HG03045 (cell line): ENCODE data around the gene NPB.
A peak's percentile ranks its signal among the peaks of the same experiment; 100 is the strongest.

Experiments
- ATAC-seq: cut with Tn5 transposase; IDR thresholded peaks from one replicate; pipeline ENCODE4 v1.9.1; 2021; ENCODE audit warnings: mild to moderate bottlenecking, moderate library complexity; ENCODE audit not compliant: unreplicated experiment

NPB gene

DNA sequence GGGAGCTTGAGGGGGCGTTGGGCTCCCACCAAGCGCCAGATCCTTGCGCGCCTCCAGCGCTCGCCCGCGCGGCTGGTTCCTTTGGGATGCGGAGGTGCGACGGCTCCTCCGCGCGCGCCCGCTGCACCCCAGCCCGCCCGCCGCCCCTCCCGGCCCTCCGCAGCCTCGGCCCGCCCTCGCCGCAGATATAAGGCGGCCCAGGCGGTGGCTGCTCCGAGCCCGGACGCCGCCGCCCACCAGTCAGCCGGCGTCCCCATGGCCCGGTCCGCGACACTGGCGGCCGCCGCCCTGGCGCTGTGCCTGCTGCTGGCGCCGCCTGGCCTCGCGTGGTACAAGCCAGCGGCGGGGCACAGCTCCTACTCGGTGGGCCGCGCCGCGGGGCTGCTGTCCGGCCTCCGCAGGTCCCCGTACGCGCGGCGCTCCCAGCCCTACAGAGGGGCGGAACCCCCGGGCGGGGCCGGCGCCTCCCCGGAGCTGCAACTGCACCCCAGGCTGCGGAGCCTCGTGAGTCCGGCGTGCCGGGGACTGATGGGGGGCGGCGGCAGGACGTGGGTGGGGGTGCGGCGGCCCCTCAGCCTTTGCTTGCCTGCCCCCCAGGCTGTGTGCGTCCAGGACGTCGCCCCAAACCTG is at the start of gene NPB:
NPB (plus strand) TSS at position 216 of the 630 bp plus-strand sequence; CDS start at position 256, 40 bp downstream.
- no peak for ATAC-seq

DNA sequence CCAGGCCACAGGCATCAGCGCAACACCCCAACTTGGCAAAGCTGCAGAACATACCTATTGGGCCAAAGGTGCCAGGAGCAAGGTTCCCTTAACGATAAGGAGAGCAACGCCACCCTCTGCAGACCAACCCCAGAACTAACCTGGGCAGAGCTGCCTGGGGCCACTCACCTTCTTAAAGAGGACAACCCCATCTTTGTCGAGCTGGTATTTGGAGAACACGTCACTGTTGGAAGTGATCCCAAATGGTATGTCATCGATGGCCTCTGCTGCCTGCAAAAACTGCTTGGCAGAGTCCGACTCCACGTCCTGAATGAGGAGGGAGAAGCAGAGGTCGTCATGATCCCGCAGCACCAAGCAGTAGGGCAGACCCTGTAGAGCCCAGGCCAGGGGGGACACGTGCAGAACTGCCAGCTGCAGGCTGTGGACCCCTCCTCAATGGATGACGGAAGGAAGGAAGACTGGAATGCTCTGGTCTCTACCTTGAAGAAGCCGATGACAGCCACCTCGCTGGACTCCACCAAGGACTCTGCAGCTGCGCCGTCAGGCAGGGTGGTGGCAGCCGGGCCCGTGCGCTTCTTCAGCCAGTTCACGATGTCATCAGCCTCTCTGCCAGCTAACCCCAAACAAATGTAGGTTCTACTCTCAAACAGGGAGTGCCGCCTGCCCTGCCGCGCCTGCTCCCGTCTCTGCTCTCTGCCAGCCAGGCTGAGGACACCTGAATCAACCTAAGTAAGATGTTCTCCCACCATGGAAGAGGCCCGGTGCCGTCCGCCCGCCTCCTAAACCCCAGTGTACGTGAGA is 46.9 kb upstream of the NPB start:
- no peak for ATAC-seq

DNA sequence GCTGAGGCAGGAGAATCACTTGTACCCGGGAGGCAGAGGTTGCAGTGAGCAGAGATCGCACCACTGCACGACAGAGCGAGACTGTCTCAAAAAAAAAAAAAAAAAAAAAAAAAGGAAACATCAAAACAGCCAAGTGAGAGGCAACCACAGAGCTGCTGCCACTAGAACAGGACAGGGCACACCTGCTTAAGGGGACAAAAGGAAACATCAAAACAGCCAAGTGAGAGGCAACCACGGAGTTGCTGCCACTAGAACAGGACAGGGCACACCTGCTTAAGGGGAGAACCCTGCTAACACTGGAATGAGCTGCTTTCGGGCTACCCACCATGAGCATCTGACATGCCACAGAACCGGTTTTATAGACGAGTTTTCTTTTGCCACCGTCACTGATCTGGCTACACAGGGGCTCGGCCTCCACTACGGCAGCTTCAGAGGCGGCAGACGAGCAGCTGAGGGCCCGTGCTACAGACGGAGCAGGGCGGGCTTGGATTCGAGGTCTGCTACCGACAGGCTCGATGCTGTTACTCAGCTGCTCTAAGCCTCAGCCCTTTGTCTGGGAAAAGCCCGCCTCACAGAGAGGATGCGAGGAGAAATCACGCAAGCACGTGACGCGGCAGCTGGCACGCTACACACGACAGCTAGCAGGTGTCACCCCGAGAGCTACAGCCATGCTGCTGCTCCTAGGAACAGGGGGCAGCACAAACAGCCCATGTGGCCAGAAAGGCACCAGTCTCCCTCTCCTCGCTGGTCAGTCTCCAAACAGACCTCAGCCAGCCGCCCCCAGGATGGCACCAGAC is 43.7 kb upstream of the NPB start:
- no peak for ATAC-seq

DNA sequence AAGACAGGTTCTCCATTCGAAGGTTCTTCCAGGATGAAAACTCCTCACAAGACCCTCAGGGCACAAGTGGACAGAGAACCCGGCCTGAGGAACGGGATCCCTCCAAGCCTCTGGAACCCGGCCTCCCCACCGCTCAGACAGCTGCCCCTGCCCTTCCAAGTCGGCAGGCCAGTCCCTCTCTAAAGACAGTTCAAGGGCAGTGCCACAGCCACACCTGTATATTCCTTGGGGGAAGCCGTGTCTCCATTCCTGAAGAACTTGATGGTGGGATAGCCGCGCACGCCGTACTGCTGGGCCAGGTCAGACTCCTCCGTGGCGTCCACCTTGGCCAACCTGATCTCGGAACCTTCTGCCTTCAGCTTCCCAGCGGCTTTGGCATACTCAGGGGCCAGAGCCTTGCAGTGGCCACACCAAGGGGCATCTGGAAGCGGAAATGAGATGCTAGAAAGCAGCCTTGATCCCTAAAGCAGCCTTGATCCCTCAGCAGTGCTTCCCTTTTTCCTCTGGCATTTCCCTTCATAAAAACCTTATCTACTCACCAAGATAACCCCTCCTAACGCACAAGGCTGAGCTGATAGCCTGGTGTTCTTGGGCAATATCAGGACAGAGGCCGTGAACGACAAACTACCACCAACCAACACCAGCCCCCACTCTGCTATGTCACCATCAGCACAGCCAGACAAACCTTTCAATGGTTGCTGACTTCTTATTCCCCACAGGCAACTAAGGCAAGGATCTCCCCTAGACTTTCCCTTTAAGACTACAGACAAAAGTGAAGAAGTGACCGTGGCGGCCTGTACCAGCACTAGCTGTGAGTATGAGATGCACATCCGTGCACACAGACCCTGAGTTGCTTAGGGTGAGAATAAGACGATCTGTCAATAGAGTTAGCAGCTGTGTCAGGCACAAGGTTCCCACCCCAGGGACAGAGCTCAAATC is 42.8 kb upstream of the NPB start:
- no peak for ATAC-seq

DNA sequence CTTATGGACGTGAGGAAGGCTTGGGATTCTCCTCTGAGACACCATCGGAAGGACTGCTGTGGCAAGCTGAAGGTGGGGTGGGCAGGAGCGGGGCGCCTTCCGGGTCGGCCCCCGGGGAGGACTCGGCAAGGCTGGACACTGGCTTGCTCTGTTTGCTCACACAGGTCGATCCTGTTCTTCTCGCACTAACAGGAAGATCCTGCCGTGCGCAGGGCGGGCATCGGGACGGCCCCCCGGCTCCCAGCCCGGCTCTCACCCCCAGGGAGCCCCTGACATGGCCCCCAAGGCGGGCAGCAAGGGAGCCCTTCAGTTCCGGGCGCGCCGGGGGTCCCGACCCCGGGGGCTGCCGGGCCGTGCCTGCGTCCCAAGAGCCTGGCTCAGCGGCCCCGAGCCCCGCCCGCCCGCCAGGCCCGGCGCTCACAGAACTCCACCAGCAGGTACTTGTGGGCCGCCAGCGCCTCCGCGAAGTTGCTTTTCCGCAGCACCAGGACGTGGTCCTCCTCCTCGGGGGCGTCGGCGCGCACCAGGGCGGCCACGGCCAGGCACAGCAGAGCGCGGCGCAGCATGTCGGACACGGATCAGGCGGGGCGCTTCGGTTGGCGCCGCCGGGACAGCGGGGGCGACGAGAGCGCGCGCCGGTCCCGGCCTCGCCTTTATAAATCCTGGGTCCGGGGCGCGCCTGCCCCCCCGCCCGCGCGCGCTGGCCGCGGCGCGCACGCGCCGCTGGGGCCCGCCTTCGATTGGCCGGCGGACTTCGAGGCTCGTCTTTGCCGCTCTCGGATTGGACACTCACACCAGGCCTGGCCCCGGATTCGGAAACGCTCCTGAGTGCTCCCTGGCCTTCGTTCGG is 41.9 kb upstream of the NPB start, which contains the start of gene P4HB:
P4HB (minus strand) TSS at position 630 of the 850 bp plus-strand sequence; CDS start at position 566, 64 bp downstream.
- ATAC-seq: peak; percentile 0

DNA sequence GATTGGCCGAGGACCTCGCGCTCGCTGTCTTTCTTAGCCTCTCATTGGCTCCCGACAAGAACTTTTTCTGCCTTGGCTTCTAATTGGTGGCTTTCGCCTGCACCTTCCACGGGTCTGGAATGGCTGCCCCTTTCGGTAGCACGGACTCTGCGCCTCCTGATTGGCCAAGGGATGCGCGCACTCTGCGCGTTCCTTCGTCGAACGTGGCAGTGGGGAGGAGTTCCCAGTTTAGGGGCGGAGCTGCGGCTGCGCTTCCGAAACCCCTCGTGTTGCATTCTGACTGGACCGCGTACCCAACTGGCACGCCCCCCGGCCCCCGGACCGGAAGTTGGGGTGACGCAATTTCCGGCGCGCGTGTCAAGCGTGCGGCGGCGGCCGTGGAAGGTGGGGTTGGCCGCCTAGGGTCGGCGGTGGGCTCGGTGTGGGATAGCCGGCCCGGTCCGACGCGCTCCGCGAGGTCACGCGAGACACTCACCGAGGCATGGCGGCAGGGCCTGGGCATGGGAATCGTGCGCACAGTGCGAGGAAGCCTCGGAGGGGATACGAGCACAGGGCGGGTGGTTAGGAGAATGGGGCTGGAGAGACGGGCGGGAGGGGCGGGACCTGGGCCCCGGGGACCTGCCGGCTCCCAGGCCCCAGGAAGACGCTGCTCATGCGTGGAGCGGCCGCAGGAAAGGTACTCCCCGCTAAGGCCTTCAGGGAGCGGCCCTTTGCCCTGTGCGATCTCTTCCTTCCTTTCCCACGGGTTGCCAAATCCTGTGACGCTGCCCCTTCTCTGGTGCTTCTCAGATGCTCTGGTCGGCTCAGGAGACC is 41.1 kb upstream of the NPB start:
- peak; percentile 75 for ATAC-seq

DNA sequence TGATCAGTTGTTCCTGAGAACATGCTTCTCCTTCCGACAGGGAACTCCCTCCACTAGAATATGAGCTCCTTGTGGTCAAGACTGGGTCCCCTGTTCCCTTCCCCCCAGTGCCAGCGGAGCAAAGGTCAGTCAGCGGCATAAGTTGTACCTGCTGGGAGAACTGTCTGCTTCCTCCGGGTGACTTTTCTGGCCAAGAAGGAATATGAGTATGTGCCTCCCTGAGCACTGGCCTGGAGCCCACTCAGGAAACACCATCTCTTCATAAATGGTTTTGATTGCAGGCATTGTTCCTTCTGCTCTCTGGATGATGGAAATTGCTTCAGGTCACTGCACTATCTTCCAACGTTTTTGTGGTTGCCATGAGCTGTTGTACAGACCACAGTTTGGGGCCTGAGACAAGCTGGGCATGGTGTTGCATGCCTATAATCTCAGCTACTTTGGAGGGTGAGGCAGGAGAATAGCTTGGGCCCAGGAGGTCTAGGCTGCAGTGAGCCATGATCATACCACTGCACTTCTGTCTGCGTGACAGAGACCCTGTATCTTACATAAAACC is 38.8 kb upstream of the NPB start:
- ATAC-seq: no peak

DNA sequence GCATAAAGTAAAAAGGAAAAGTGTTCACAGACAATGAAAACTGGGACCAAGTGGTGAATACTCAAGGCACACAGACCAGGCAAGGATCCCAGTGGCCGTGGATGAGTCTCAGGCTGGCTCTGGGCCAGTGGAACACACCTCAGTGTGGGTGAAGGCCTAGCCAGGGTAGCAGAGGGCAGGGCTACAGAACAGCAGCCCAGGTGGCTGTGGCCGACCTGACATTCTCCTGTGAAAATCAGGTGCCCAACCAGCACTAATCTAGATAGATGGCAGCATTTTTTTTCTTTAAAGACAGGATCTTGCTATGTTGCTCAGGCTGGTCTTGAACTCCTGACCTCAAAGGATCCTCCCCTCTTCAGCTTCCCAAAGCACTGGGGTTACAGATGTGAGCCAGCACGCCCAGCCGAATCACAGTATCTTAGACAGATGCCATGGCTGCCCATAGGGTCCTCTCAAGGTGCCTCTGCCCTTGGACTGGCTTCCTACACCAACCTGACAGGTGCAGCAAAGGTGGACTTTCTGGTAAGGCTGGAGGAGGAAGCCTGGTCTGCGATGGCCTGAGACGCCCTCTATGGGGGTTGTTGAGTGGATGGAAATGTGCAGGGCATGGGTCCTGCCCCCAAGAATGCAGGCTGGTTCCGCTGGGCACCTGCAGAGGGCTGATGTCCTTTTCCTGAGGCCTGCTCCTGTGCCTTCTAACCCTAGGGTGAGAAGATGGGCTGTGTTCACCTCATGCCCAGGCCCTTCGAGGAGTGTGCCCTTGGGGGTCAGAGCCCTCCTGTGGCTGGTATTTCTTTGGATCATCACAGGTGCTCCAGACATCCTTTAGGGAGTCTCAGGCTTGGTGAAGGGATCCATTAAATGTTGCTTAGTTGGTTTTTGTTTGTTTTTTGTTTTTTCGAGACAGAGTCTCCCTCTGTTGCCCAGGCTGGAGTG is 37.9 kb upstream of the NPB start:
- no peak for ATAC-seq

DNA sequence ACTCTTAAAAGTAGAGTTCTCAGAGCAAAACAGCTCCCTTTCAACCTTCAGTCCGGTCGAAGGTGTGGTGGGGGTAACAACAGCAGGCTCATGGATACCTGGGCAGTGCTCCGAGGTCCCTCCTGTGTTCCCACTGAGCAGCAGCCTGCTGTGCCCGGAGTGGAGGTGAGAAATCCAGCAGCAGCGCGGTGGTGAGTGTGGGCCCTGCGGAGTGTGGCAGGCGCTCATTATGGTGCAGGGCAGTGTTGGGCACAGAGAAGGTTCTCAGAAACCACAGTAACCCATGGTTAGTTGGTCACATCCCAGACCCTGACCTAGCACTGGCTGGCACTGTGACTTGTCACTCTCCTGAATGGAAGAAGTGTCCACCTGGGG is 36.7 kb upstream of the NPB start:
- ATAC-seq: no peak

DNA sequence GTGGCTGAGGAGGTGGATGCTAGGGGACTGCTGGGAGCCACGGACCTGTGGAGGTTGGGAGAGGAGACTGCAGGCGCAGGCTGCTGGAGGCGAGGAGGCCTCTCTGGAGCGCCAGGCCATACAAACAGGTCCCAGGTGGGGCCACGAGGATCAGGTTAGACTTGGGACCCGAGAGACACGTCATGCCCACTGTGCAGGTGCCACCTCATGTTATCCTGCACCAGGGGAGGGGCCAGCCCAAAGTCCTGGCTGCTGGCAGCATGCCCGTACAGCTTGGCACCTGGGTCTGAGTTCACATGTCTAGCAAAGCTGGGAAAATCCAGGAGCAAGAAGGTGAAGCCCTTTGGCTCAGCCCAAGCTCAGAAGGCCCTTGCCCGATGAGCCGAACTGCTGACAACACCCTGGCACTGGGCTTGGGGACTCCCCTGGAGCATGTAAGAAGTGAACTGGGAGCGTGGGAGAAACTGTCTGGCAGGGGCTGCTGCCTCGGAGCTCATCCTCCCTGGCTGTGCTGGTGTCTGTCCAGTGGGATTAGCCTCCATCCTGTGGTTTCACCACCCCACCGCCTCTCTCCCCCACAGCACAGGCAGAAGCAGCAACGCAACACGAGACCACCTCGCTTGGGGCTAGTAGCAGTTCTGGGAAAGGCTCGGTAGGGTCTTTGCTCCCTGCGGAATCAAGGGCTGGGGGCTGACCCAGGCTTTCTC is 36.2 kb upstream of the NPB start:
- ATAC-seq: no peak

DNA sequence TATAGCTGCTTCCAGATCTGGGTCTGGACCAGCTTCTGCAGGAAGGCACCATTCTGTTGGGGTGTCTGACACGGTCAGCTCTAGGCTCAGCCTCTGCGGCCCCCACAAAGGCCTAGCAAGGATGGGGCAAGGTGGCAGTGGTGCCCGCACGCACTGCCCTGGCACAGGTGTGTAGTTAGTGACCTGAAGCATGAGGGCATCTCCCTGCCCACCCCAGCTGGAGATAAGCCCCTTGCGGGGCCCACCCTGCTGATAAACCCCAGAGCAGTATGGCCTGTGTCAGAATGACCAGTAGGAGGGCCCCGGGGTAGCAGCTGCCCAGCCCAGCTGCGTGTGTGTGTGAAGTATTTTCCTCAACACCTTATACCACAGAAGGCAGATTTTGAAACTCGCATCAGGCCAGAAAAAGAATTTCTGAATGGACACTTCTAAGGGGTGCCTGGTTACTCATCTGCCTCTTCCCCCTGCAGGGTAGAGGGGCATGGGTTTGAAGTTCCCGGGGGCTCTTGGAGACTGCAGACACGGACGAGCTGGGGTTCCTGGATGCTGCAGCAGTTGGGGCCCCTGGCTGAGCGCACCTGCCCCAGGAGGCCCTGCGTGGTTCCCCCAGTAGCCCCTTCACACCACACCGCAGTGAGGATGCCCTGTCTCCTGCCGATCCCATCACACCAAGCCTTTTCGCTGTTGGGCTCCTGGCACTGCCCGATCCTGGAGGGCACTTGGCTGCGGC is 35.4 kb upstream of the NPB start:
- ATAC-seq: no peak

DNA sequence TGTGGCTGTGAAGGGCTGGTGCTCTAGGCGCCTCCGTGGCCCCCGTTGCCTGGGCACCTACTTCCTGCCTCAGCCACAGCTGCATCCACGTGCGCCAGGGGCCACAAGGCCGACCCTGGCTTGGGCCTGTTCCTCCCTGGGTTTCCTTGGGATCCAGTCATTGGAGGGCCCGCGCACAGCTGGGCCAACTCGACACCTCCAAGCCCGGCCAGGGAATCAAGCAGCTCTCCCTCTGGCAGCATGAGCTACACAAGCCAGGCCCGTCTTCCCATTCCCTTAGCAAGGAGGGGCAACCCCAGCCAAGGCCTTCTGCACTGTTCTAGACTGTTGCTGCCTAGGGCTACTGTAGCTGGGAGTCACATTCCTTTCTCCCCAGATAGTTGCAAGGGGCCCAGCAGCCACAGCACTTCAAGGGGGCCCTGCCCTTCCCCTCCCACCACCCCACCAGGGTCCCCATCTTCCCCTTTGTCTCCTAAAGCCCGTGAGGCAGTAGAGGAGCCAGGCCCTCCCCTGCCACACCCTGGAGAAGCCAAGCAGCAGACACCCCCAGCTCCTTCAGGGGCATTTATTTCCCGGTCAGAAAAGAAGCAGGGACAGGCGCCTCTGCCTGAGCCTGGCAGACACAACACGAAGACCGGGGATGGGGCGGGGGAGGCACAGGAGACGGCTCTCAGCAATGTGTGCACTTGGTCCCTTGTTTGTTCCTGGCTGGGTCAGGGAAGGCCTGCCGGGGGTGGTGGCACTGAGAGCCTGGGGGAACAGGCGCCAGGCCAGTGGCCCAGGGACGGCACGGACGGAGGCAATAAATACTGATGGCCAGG is 34.7 kb upstream of the NPB start:
- no peak for ATAC-seq

DNA sequence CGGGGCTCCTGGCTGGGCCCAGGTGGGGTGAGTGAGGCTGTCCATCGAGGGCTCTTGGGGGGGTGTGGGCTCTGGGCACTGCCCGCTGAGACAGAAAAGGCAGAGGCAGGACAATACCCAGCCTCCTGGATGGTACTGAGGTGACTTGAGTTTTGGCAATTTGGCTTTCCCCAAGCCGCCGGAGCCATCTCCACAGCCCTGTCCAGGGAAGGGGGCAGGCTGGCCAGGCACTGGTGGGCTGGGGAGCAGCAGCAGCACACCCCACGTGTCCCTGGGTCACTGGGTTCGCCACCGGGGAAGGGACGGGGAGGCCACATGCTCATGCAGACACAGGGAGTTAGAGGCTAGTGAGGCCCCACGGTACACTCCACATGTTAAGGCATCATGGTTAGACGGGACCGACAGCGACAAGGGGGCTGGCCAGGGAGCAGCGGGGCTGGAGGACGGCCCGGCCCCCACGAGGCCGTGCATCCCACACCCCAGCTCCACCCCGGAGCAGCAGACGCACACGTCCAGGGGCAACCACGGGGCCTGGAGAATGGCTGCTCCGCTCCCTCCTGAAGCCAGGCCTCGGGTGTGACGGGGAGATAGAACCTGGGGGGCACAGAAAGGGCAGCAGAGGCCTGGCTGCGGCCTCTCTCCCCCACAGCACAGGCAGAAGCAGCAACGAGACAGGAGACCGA is 33.9 kb upstream of the NPB start:
- no peak for ATAC-seq

DNA sequence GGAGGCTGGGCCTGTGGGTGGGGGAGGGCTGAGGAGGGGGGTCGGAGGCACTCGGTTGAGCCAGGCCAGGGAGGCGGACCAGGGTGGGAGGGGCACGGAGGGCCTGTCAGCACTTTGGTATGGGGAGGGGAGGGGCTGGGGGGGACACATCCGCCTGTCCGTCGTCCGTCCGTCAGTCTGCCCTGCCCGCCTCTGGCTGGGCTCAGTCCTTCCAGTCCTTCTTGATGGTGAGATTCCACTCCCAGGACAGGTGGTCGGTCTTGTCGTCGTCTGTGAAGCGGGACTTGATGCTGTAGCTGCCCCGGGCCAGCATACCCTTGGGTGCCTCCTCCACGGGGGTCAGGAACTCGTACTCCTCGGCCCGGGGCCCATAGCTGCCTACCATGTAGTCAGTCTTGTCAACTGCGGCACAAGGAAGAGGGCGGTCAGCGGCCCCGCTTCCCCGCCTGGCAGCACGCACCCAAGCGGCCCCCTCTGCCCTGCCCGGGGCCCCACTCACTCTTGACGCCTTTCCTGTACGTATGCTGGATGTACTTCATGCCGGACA is 33.3 kb upstream of the NPB start:
- ATAC-seq: no peak
